SU-DHL-6 (cell line): Measurements from ENCODE around the gene ANKRD65.

Experiments
- EZH2phosphoT487 ChIP-seq: fragments of 200-600 bp; sonication (generic), shearing (Covaris generic); conservative IDR thresholded peaks from 2 replicates; pipeline ENCODE4 v1.6.1; 2018; ENCODE audit warnings: mild to moderate bottlenecking, antibody characterized with exemption, low read length, moderate library complexity, mixed read lengths
- TF ChIP-seq, protein P1 (sequence below): fragments of 200-600 bp; sonication (generic); IDR thresholded peaks from one replicate; pipeline ENCODE4 v1.5.1; 2017; ENCODE audit warnings: antibody characterized with exemption, mild to moderate bottlenecking, low read length, moderate library complexity; ENCODE audit not compliant: insufficient read depth, poor library complexity, severe bottlenecking

DNA sequence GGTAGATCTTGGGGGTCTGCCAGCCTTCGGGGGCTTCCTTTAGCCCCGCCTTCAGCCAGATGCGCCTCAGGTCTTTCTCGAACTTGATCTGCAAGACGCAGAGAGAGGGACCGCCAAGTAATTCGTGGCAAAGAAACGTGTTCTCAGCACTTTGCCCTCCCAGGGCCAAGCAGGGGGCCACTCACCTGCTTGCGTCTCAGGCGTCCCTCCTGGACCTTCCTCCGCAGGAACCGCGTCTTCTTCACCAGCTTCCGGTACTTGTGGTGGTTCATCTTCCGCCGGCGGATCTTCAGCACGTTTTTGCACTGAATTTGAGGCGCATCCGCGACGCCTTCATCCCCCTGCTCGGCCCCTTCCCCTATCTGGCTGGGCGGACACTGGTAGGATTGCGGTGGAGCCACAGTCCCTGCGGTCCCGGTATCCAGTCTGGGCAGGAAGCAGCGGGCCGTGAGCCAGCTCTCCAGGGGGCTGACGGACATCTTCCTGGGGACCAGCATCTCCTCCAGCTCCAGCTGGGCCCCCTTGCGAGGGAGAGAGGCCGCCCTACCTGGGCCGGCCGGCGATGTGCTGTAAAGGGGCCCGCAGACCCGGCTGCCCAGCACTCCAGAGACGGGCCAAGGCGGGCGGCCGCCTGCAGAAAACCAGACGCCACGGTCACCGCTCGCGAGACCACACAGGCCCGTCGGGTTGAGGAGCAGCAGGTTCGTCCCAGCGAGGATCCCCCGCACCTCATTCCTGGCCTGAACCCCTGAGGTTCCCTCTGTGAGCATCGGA, 47.1 kb downstream of the ANKRD65 start:
- TF ChIP-seq EZH2phosphoT487: no peak
- TF ChIP-seq, protein P1, sequence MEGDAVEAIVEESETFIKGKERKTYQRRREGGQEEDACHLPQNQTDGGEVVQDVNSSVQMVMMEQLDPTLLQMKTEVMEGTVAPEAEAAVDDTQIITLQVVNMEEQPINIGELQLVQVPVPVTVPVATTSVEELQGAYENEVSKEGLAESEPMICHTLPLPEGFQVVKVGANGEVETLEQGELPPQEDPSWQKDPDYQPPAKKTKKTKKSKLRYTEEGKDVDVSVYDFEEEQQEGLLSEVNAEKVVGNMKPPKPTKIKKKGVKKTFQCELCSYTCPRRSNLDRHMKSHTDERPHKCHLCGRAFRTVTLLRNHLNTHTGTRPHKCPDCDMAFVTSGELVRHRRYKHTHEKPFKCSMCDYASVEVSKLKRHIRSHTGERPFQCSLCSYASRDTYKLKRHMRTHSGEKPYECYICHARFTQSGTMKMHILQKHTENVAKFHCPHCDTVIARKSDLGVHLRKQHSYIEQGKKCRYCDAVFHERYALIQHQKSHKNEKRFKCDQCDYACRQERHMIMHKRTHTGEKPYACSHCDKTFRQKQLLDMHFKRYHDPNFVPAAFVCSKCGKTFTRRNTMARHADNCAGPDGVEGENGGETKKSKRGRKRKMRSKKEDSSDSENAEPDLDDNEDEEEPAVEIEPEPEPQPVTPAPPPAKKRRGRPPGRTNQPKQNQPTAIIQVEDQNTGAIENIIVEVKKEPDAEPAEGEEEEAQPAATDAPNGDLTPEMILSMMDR: no peak
